ENCODE data around the gene ACACA.

ACACA gene

GRCh38 chr17:37339321-37339720 lies 67.3 kb downstream of the ACACA start:
- Histone ChIP-seq H3K9me2 (replicated peaks; ENCODE audit: insufficient read depth, low read length) (no peaks in the 10 kb centered on the region), H4K20me1 (ENCODE audit: insufficient read depth, low read length) (no peaks in the 10 kb centered on the region), H3K79me2 (ENCODE audit: low read length) (peaks cover 10% of the 10 kb centered on the region; the same call in 1 of the 2 replicates), H3K36me3 (replicated peaks; ENCODE audit: insufficient read depth, low read length) (no peaks in the 10 kb centered on the region), H3K9ac (ENCODE audit: low read length) (no peak overlapping the region), H3K9me3 (replicated peaks; ENCODE audit: insufficient read depth, low read length) (no peaks in the 10 kb centered on the region), H3K4me2 (ENCODE audit: low read depth, low read length) (no peak overlapping the region), H2AFZ (ENCODE audit: low read length) (no peak overlapping the region), H3F3A (ENCODE audit: insufficient read depth, low read length) (no peaks in the 10 kb centered on the region), H3K4me1 (ENCODE audit: low read length) (no peaks in the 10 kb centered on the region), H3K4me3 (ENCODE audit: low read length) (no peak overlapping the region), H3K27me3 (replicated peaks; ENCODE audit: insufficient read depth, low read length) (no peaks in the 10 kb centered on the region), H3K27ac (ENCODE audit: low read length) (no peak overlapping the region)
- TF ChIP-seq EZH2 (optimal IDR thresholded peaks at IDR 0.05; ENCODE audit: low read depth, low read length) (no peak), EZH2phosphoT487 (IDR thresholded peaks at IDR 0.05; ENCODE audit: low read length) (no peak), CTCF (IDR thresholded peaks at IDR 0.05; ENCODE audit: low read length) (no peak)
- DNase-seq: no peak

- Histone ChIP-seq H3K79me2 (ENCODE audit: low read length) (peaks cover 12% of the 10 kb centered on the region; the same call in 1 of the 2 replicates), H3F3A (ENCODE audit: insufficient read depth, low read length) (no peaks in the 10 kb centered on the region), H3K27ac (ENCODE audit: low read length) (no peak overlapping the region), H4K20me1 (ENCODE audit: insufficient read depth, low read length) (no peaks in the 10 kb centered on the region), H3K4me2 (ENCODE audit: low read depth, low read length) (no peak overlapping the region), H3K36me3 (replicated peaks; ENCODE audit: insufficient read depth, low read length) (no peaks in the 10 kb centered on the region), H3K9ac (ENCODE audit: low read length) (no peak overlapping the region), H3K4me1 (ENCODE audit: low read length) (no peaks in the 10 kb centered on the region), H2AFZ (ENCODE audit: low read length) (no peak overlapping the region), H3K27me3 (replicated peaks; ENCODE audit: insufficient read depth, low read length) (no peaks in the 10 kb centered on the region), H3K9me3 (replicated peaks; ENCODE audit: insufficient read depth, low read length) (no peaks in the 10 kb centered on the region), H3K9me2 (replicated peaks; ENCODE audit: insufficient read depth, low read length) (no peaks in the 10 kb centered on the region), H3K4me3 (ENCODE audit: low read length) (no peak overlapping the region)
- DNase-seq: no peak
- TF ChIP-seq EZH2 (optimal IDR thresholded peaks at IDR 0.05; ENCODE audit: low read depth, low read length) (no peak), EZH2phosphoT487 (IDR thresholded peaks at IDR 0.05; ENCODE audit: low read length) (no peak), CTCF (IDR thresholded peaks at IDR 0.05; ENCODE audit: low read length) (no peak)
These were observed 67.8 kb downstream of the ACACA start for GRCh38 chr17:37338847-37339246.

- H3K4me1 ChIP-seq (ENCODE audit: low read length): no peaks in the 10 kb centered on the region
- H3K79me2 ChIP-seq (ENCODE audit: low read length): no peaks in the 10 kb centered on the region
- no peaks in the 10 kb centered on the region for H3K9me3 ChIP-seq (replicated peaks; ENCODE audit: insufficient read depth, low read length)
- H4K20me1 ChIP-seq (ENCODE audit: insufficient read depth, low read length): no peaks in the 10 kb centered on the region
- TF ChIP-seq EZH2 (optimal IDR thresholded peaks at IDR 0.05; ENCODE audit: low read depth, low read length): no peak
- no peak for TF ChIP-seq EZH2phosphoT487 (IDR thresholded peaks at IDR 0.05; ENCODE audit: low read length)
- TF ChIP-seq CTCF (IDR thresholded peaks at IDR 0.05; ENCODE audit: low read length): no peak
- no peaks in the 10 kb centered on the region for H3K36me3 ChIP-seq (replicated peaks; ENCODE audit: insufficient read depth, low read length)
- no peak overlapping the region for H2AFZ ChIP-seq (ENCODE audit: low read length)
- no peaks in the 10 kb centered on the region for H3K27me3 ChIP-seq (replicated peaks; ENCODE audit: insufficient read depth, low read length)
- no peak overlapping the region for H3K4me2 ChIP-seq (ENCODE audit: low read depth, low read length)
- no peak overlapping the region for H3K9ac ChIP-seq (ENCODE audit: low read length)
- H3K9me2 ChIP-seq (replicated peaks; ENCODE audit: insufficient read depth, low read length): no peaks in the 10 kb centered on the region
- no peak for DNase-seq
- H3K4me3 ChIP-seq (ENCODE audit: low read length): no peak overlapping the region
- H3K27ac ChIP-seq (ENCODE audit: low read length): no peak overlapping the region
- no peaks in the 10 kb centered on the region for H3F3A ChIP-seq (ENCODE audit: insufficient read depth, low read length)
These were observed 79.1 kb downstream of the ACACA start for GRCh38 chr17:37327341-37328090.

Measured in MM.1S (cell line).